Body of pancreas (tissue), 4 donors: ENCODE measurements around the gene CAPN11.

ENCODE experiments used
- POLR2A ChIP-seq, 3 donors: fragments of 450-650 bp; IDR thresholded peaks; one replicate each; pipeline ENCODE4 v1.6.1; 2016; ENCODE audit warnings: antibody characterized with exemption in 3 of 3, mild to moderate bottlenecking in 2 of 3
- TF ChIP-seq, protein P1 (sequence below), 7 experiments: fragments of 450-650 bp in 4 of 7; fragments of 200-600 bp in 3 of 7; sonication (generic) in 3 of 7; IDR thresholded peaks; one replicate each; pipeline ENCODE4 v1.5.1; 2016 to 2019; ENCODE audit warnings: antibody characterized with exemption in 7 of 7

DNA sequence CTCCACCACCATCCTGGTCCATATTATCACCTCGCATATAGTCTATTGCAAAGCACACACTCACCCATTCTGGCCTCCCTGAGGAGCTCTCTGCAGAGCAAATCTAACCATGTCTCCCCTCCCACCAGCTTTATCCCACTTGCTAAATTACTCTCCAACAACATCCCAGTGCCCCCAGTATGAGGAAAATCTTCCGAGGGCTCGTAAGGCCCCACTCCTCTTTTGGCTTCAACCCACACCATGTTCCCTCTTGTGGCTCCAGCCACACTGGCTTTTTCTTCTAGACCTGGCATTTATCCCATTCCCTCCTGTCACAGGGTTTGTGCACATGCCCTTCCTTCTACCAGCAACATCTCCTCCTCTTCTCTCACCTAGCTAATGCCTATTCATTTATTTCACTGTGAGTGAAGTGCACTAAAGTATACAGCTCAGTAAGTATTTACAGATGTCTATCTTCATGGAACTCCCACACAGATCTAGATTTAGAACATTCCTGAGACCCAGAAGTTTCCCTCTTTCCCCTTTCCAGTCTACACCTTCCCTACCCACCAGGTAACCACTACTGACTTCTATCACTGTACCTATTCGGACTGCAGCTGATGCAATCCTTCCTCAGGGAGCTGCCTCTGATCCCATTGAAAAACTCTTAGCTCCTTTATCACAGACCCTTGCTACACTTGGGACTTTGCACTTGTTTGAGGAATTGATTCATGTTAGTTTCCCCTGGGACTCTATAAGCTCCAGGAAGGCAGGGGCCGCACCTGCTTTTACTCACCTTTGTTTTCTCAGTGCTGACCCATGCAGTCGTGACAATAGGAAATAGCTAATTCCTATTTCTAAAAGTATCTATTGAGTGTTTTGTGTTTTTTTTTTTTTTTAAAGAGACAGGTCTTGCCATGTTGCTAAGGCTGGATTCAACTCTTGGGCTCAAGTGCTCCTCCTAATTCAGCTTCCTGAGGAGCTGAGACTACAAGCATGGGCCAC is 46.9 kb upstream of the CAPN11 start:
- TF ChIP-seq, protein P1, sequence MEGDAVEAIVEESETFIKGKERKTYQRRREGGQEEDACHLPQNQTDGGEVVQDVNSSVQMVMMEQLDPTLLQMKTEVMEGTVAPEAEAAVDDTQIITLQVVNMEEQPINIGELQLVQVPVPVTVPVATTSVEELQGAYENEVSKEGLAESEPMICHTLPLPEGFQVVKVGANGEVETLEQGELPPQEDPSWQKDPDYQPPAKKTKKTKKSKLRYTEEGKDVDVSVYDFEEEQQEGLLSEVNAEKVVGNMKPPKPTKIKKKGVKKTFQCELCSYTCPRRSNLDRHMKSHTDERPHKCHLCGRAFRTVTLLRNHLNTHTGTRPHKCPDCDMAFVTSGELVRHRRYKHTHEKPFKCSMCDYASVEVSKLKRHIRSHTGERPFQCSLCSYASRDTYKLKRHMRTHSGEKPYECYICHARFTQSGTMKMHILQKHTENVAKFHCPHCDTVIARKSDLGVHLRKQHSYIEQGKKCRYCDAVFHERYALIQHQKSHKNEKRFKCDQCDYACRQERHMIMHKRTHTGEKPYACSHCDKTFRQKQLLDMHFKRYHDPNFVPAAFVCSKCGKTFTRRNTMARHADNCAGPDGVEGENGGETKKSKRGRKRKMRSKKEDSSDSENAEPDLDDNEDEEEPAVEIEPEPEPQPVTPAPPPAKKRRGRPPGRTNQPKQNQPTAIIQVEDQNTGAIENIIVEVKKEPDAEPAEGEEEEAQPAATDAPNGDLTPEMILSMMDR (IDR thresholded peaks at IDR 0.05): no peak
- TF ChIP-seq POLR2A (IDR thresholded peaks at IDR 0.05): no peak
